GM21717 (cell line): Measurements from ENCODE around the gene ZNF444.

Experiments used
- ATAC-seq: cut with Tn5 transposase; IDR thresholded peaks from one replicate; pipeline ENCODE4 v1.9.1; 2021; ENCODE audit warnings: mild to moderate bottlenecking, moderate library complexity; ENCODE audit not compliant: unreplicated experiment

Gene ZNF444

DNA sequence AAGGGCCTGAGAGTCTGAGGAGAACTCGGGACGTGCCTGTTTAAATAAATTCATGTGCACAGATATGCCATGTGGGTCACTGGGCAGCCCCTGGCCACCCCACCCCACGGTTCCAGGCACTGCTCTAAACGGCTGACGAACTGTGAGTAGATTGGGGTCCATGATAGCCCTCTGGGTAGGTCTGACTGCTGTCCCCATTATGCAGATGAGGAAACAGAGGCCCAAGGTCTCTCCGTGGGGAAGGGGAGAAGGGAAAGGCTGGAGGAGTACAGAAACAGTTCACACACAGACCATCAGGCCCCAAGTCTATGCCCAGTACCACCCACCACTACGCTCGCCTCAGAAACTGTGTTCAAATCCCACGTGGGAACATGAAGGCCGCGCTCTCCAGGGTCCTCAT, 34.1 kb upstream of the ZNF444 start:
- ATAC-seq: no peak

DNA sequence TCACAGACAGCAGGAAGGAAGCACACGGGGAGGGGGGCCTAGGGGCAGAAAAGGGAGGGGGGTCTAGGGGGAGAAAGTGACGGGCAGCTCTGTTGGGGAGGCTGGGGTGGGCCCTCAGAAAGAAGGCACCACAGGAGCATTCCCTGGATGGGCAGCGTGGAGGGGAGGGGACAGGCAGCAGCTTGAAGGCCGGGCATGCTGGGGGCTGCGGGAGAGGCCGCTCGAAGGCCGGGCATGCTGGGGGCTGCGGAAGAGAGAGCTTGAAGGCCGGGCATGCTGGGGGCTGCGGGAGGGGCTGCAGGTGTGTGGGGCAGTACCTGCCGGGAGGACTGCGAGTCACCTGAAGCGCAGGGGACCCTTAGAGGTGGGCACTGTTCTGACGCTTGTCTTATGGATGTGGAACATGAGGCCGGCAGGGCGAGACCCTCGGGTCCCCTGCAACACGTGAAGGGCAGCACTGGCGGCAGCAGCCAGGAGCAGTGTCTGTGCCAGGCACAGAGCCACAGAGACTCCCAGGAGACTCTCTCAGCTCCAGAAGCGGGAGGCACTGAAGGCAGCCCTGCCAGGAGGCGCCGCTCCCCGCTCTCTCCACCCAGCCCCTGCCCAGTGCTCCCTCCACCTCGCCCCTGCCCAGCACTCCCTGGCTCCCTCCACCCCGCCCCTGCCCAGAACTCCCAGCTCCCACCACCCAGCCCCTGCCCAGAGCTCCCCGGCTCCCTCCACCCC, 33.3 kb upstream of the ZNF444 start:
- ATAC-seq: no peak

DNA sequence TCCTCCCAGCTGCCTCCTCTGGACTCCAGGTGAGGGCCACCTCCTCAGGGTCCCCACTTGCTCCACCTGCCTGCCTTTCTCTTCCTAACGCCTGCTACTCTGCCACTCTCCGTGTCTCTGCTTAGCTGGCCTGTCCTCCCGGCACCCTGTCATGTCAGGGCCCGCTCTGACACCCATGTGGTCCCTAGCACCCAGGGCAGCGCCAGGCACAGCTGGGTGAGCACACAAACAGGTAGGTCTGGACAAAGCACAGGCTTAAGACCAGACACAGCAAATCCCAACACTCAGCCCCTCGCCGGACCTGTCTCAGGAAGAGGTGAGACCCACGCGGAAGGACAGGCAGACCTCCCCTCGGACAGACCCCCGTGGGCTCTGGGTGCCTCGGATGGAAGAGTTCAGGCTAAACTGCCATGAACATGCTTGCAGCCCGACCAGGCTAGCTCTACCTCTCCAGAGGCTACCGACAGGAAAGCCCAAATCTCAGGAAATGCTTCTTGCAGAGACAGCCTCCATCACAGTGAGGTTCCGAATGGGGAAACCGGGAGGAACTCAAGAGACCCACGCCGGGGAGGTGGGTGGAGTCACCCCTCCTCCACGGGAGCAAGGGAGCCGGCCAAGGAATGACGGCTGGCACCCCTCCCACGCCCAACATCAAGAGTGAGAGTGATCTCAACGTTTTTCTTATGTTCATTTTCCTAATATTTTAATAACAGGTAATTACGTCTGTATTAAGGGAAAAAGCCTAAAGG, 32.5 kb upstream of the ZNF444 start:
- ATAC-seq: no peak

DNA sequence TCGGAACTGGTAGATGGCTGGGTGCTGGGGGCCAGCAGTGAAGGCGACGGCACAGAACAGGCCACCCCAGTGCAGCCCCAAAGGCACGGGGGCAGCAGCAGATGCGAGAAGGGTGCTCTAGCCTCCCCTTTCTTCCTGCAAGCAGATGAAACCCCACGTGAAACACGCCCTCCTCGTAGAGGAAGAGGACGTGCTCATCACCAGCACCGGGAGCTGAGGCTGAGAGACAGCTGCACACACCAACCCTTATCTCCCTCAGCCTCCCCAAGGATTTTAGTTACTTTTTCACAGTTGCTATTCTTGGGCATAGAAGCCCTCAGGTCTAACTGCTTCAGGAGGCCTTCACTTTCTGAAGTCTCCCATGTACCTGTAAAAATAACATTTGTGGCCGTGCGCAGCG, 31.9 kb upstream of the ZNF444 start:
- ATAC-seq: no peak

DNA sequence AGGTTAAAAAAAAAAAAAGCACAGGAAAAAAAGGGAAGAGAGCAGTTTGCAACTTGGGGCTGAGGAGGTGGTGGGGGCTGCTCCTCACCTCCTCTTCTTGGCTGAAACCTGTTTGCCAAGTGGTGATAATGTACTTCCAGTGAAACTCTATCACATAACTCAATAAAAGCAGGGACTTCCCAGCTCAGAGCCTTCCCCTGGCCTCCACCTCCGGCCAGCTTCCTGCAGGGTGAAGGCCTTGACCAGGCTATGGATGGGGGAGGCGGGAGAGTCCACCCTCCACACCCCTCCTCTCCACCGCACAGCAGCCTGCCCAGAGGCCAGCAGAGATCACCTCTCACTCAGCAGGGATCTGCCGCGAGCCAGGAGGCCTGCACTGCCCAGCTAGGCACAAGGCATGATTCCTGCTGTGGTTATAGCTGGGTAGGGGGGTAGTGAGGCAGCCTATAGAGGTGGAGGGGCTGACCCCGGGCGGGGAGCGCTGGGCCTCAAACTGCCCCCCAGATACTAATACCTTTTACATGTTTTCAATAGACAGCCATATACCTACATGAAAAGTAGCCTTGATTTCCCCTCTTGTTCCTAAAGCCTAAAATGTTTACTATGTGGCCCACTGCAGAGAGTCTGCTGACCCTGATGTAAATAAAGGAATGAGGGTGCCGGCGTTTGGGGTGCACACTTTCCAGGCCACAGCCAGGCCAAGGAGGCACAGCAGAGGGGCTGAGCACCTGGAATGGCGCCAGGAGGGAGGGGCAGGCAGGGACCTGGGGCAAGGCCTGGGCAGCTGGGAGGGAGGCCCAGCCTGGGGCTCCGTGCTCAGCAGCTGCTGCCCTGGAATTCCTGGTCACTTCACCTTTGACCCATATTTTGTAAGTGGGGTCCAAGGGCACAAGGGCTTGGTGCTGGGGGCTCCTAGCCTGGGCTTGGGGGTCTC, 30.3 kb upstream of the ZNF444 start:
- ATAC-seq: no peak

DNA sequence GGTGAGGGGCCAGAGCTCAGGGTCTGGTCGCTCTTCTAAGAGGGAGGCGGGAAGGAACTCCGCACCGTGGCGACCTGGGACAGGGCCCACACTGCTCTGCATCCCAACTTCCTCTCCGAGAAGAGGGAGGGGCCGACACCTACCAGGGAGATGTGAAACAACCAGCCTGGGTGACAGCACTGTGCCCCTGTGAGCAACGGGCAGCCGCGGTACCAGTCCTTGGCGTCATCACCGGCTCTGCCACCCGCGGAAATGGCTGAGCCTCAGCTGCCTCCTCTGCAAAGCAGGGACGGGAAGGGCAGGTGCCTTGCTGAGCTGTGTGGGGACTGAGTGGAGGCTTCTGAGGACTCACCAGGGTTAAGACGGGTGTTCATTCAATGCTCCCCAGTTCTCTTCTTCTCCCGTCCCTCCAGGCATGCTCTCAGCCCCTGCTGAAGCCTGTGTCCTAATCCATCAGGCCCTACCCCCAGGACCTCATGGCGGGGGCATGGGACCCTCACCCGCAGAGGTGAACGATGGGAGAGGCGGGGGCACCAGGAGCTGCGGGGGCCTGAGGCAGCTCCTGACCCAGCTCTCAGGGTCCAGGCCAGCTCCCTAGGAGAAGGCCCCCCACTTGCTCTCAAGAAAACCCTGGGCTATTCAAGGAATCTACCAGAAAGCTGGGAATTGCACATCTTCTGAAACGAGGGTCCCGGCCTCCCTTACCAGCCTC, 29.3 kb upstream of the ZNF444 start:
- ATAC-seq: peak; percentile 73

DNA sequence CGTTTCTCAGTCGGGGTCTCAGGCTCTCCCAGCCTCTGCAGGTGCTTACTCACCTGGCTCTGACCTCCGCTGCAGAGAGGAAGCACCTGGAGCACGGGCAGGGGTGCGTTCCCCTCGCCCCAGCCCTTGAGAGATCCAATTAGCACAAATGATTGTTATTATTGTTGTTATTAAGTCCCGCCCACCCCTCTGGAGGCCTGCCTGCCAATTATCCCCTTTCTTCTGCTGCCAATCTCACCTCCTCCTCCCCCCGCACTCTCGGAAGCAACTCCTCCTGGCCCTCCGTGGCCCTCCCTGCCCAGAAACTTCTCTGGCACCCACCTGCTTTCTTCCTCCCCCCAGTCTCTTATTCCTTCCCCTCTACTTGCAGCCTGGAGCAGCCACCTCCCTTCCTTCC, 28.8 kb upstream of the ZNF444 start:
- no peak for ATAC-seq

DNA sequence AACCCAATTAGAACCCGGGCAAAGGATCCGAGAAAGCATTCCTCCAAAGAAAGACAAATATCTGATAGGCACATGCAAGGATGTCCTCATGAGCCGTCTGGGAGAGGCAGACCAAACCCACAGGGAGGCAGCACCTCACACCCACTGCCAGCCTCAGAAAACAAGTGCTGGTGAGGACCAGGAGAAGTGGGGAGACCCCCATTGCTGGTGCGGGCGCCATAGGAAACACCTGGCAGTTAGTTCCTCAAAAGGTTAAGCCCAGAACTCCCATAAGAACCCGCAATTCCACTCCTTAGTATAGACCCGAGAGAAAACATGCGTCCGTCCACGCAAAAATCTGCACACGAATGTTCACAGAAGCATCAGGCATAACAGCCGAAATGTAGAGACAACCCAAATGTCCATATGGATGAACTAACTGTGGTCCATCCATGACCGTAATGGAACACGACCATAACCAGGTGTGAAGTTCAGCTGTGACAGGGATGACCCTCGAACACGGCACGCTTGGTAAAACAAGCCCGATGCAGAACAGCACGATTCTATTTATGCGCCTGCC, 27.9 kb upstream of the ZNF444 start:
- no peak for ATAC-seq

DNA sequence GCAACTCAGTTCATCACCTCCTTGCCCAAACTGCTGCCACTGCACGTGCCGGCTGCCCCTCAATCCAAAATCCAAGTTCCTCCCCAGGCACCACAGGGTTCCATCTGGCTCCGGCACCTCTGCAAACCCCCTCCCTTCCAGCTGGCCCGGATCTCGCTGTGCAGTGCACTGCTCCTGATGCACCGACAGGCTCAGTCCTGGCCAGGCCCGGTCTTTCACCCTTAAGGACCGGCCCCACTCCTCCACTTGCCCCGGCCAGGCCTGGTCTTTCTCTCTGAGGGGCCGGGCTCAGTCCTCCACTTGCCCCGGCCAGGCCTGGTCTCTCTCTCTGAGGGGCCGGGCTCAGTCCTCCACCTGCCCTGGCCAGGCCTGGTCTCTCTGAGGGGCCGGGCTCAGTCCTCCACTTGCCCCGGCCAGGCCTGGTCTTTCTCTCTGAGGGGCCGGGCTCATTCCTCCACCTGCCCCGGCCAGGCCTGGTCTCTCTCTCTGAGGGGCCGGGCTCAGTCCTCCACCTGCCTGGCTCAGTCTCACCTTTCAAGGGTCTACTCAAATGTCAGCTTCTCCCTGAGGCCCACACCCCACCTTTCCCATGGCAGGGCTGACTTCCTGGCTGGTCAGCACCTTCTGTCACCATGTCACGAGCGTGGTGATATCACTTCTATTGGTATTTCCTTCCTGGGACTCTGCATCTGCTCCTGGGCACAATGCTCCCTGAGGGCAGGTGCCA, 26.9 kb upstream of the ZNF444 start:
- ATAC-seq: no peak

DNA sequence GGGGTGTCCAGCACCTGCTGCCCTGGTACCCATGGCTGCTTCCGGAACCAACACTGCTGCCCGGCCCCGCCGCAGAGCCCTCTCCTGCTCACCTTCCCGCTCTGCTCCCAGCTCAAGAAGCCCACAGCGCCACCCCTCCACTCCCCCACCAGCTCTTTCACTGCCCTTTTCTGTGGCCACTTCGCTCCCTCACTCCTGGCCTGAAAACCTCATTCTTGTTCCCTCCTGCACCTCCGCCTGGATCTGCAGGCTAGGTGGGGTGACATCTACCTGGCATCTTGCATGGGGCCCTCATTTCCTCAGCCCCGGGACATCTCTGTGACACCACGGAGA, 26.3 kb upstream of the ZNF444 start:
- no peak for ATAC-seq

DNA sequence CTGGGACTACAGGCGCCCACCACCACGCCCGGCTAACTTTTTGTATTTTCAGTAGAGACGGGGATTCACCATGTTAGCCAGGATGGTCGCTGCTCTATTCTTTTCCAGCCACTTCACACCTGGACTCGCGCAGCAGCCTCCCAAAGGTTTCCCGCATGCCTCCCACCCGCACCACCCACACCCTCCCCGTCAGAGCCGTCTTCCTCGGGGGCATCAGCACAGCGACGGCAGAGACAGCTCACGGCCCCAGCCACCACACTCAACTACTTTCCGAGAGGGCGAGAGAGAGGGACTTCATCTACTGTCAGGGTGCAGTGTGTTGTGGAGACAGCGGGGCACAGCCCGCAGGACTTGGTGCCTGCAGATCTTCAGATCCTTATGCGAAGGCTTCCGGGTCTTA, 25.6 kb upstream of the ZNF444 start:
- no peak for ATAC-seq

DNA sequence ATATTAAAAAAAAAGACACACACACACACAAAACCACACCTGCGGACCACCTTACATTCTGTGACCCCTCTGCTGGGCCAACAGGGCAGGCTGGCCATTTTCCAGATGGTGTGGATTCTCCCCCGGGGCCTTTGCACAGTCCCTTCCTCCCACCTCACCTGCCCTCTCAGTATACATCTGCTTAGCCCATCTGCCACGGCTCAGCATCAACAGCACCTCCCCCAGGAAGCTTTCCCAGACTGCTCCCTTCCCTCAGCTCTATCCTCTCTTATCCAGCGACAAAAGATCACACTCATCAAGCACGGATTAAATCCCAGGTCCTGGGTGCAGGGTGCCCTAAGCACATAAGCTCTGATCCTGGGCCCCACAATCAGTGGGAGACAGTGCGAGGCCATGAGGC, 24.5 kb upstream of the ZNF444 start:
- ATAC-seq: no peak

DNA sequence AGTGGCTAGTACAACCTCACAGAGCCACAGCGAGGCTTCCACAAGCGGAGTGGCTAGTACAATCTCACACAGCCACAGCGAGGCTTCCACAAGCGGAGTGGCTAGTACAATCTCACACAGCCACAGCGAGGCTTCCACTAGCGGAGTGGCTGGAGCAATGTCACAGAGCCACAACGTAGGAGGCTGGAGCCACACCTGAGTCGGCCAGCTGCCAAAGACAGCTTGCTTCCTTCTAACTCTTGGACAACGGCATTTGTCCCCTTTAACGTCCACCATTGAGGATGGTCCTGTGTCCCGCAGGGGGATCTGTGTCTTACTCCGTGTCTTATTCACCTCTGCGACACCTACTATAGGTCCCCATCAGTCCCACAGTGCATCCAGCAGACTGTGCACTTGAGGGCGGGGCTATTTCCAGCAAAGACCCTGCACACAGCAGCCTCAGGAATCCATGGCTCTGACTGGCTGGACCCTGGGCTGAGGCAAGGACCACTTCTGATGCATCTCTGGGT, 23.7 kb upstream of the ZNF444 start:
- no peak for ATAC-seq

DNA sequence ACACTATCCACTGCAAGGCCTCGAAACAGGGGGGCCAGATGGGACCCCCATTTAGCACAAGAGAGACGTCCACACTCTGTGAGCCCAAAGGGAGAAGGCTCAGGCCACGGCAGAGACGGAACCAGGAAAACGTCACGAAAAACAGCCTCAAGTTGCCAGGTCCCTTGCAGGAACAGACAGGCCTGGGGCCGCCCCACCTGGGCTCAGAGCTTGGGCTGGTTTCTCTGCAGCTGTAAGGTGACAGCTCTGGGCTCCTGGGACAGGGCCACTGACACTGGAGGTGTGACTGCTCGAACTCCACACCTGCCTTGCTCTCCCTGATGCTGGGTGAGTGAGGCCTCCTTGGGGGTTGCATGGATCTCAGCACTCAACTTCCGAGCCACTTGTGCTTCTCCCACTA, 23.2 kb upstream of the ZNF444 start:
- ATAC-seq: no peak

DNA sequence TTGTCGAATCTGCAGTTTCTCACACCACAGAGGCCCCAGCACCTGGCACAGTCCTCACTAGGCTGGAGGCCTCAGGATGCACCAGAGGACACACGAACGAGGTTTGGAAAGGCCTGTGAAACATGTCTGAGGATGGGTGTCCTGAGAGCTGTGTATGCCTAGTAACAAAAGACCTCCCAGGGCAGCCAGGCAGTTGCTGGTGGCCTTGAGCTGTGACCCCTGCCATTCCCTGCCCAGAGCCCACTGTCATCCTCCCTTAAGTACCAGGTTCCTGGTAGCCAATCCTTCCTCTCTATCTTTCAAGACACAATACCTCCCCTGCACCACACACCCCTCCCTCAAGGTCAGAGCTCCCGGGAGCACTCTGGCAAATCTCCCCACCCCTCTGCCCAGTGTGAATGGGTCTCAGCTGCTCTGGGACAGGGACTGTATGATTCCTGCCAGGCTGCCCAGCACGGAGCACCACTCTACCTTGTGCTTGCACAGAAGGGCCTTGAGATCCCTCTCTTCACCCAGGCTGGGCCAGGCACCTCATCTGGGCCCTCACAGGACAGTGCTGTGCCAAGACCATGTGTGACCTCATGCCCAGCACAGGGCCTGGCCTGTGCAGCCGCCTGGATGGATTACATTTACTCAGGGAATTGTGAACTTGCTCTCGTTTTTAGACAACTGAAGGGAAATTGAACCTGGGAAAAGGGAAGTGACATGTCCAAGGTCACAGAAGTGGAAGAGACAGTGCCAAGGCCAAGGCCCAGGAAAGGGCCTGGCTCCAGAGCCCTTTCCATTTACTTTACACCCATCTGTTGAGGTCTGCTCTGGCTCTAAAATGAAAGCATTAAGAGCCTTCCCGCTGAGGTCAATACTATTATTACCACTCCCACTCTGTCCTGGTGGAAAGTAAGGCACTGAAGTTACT, 22.2 kb upstream of the ZNF444 start:
- no peak for ATAC-seq

DNA sequence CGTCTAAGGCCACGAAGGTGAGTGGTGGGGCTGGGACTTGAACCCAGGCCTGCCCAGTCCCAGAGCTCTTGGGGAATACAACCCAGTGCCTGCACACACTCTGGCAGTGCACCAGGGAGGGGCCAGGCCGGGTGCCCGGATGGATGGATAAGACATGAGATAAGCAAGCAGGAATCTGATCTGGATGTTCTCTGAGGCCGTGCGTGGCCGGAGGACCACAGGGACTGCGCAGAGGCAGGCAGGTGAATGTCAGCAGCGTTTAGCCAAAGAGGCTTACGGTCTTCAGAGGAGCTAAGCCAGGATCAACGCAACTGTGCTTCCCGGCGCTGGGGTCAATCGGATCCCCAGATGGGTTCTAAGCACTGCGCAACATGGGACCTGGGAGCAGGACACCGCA, 21.5 kb upstream of the ZNF444 start:
- ATAC-seq: no peak

DNA sequence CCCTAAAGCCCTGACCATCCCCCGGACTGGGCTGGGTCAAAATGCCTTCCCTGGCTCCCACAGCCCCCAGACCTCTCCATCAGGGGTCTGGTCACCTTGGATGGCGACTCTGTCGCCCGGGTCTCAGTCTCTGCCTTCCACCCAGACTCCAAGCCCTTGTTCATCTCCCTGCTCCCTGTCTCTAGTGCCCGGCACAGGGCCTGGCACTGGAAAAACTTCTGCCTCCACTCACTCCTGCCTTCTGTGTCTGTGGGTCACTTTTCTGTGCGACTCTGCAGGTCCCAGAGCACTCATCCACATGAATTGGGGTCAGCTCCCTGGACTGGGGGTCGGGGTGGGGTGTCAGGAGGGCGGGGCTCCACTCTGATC, 21.1 kb upstream of the ZNF444 start:
- ATAC-seq: no peak

DNA sequence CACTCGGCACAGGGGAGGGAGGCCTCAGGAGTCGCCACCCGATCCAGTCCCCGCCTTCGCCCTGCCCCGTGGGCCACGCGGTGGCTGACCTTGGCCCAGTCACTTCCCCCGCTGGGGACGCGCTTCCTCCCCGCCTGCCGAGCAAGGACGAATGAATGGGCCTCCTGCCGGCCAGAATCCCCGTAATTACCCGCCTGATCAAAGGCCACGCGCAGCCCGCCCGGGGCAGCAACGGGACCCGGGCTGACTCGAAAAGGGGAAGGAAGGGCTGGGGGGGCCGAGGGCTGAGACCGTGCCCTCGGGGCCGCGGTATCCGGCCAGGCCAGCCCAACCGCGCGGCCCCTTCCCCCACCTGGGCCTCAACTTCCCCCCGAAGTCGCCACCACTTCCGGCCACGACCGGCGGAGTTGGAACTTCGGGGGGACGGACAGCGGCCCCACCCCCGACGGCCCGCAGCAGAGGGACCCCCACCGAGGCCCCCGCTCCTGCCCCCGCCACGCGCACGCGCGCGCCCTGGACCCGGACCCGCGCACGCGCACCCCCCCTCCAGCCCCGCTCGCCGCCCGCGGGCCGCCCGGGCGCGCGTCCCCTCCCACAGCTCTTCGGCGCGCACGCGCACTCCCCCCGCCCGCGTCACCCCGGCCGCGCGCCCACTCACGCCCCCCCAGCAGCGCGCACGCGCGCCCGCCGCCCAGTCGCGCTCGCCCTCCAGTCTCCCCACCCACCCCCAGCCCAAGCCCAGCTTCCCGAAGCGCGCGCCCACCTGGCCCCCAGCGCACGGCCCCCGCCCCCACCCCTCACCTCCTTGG, 20.5 kb upstream of the ZNF444 start:
- ATAC-seq: peak; percentile 25
